HG02759 (cell line): ENCODE measurements around the gene HSP90AA1.

Experiments
- ATAC-seq: cut with Tn5 transposase; IDR thresholded peaks from one replicate; pipeline ENCODE4 v1.9.1; 2021; ENCODE audit warnings: mild to moderate bottlenecking, moderate library complexity; ENCODE audit not compliant: unreplicated experiment

The HSP90AA1 gene

GRCh38 chr14:102044566-102044965, 42.3 kb downstream of the HSP90AA1 start:
- ATAC-seq, result no peak

GRCh38 chr14:102043251-102044025, 43.4 kb downstream of the HSP90AA1 start:
- no peak for ATAC-seq

- ATAC-seq, result no peak
Observed at GRCh38 chr14:102042699-102043098, 44.1 kb downstream of the HSP90AA1 start.

GRCh38 chr14:102040153-102040552, 46.7 kb downstream of the HSP90AA1 start:
- ATAC-seq, result no peak

GRCh38 chr14:102039157-102039556, 47.7 kb downstream of the HSP90AA1 start:
- no peak for ATAC-seq

- no peak for ATAC-seq
Observed at GRCh38 chr14:102037686-102038085, 49.2 kb downstream of the HSP90AA1 start.

GRCh38 chr14:102035914-102036313, 50.9 kb downstream of the HSP90AA1 start:
- ATAC-seq, result no peak

GRCh38 chr14:102034301-102034700, 52.5 kb downstream of the HSP90AA1 start:
- no peak for ATAC-seq

- ATAC-seq, result no peak
Observed at GRCh38 chr14:102033241-102033640, 53.6 kb downstream of the HSP90AA1 start.
